Measurements from ENCODE around the gene ARID3C. TPM values are rescaled to one million over a fixed set of nuclear protein-coding genes. Genes with fewer than 3 reads are reported as not detected.
A peak's percentile ranks its signal among the peaks of the same experiment; 100 is the strongest.

Gene ARID3C
- polyA plus RNA-seq, 2 of the 4 experiments (the other 2 are of a cell fraction) = 0.09 to 0.12 TPM

DNA sequence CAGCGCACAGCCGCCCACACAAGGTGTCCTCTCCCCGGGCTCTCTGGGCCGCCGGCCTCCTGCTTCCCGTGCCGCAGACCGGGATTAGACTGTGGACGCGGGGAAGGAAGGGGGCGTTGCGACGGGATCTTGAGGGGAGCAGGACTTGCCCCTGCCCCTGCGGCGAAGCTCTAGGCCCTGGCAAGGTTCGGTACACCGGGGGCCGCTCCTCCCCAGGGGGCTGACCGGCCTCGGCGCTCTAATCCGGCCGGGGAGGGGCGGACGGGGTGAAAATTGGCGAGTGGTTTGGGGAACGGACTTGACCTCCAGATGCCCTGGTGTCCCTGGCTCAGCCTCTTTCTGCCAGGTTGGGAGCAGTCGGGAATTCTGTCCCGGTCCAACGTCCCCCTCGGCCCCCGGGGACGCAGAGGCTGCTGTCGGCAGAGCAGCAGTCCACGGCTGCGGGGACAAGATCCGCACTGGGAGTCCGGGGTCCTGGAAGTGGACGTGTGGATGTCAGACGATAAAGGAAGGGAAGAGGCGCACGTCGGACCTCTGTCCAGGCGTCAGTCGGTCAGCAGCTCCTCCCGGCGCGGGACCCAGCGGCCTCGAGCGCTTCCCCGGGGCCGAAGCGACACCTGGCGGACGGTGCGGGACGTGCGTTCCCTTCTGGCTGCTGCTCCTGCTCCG is 37.5 kb downstream of the ARID3C start:
- TF ChIP-seq MYC (IDR thresholded peaks at IDR 0.05; ENCODE audit: borderline replicate concordance, low read length) = no peak
- no peak for TF ChIP-seq CBX8 (IDR thresholded peaks at IDR 0.05)
- peak; percentile 89 to 94 for TF ChIP-seq RAD21 (conservative IDR thresholded peaks at IDR 0.05 in 1 of 2, IDR thresholded peaks at IDR 0.05 in 1 of 2)
- TF ChIP-seq SMC3 (IDR thresholded peaks at IDR 0.05) = peak; percentile 97
- no peak for TF ChIP-seq MAFK (IDR thresholded peaks at IDR 0.05; ENCODE audit: partially characterized antibody)
- TF ChIP-seq, protein P1, sequence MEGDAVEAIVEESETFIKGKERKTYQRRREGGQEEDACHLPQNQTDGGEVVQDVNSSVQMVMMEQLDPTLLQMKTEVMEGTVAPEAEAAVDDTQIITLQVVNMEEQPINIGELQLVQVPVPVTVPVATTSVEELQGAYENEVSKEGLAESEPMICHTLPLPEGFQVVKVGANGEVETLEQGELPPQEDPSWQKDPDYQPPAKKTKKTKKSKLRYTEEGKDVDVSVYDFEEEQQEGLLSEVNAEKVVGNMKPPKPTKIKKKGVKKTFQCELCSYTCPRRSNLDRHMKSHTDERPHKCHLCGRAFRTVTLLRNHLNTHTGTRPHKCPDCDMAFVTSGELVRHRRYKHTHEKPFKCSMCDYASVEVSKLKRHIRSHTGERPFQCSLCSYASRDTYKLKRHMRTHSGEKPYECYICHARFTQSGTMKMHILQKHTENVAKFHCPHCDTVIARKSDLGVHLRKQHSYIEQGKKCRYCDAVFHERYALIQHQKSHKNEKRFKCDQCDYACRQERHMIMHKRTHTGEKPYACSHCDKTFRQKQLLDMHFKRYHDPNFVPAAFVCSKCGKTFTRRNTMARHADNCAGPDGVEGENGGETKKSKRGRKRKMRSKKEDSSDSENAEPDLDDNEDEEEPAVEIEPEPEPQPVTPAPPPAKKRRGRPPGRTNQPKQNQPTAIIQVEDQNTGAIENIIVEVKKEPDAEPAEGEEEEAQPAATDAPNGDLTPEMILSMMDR (IDR thresholded peaks at IDR 0.05) = peak; percentile 81
- TF ChIP-seq TFCP2L1 (CRISPR knock-in tag; IDR thresholded peaks at IDR 0.05) = no peak
- TF ChIP-seq, protein P2, sequence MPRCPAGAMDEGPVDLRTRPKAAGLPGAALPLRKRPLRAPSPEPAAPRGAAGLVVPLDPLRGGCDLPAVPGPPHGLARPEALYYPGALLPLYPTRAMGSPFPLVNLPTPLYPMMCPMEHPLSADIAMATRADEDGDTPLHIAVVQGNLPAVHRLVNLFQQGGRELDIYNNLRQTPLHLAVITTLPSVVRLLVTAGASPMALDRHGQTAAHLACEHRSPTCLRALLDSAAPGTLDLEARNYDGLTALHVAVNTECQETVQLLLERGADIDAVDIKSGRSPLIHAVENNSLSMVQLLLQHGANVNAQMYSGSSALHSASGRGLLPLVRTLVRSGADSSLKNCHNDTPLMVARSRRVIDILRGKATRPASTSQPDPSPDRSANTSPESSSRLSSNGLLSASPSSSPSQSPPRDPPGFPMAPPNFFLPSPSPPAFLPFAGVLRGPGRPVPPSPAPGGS (IDR thresholded peaks at IDR 0.05) = no peak
- H3K27ac ChIP-seq = no peak overlapping the region
- H3K4me1 ChIP-seq = peaks cover 7% of the 10 kb centered on the region; the same call in 2 of the 3 replicates
- H3K4me2 ChIP-seq = peak overlapping the region; percentile 58
- peak; percentile 84 to 95 for ATAC-seq
- ChIA-PET POLR2A (interaction anchor here (1.0 kb wide), 1 partner anchor 13 kb away, joined by 3 read pairs; no protein-coding TSS in a partner anchor), CTCF (interaction anchor here (0.6 to 11.6 kb wide), 80 partner anchors 9 to 695 kb away, joined by 3 to 297 read pairs (median 6); partner anchors contain the start of genes CCL27, DCTN3, MYORG and RPP25L)
- DNase-seq (ENCODE audit: low read depth in 1 of 2, low spot score in 1 of 2) = peak; percentile 84 to 91
- no peak for FAIRE-seq
- 22% methylated on average over 48 of the region's 60 CpGs for WGBS (ENCODE audit: missing lambda C conversion rate)
- no peak overlapping the region for H3K4me3 ChIP-seq
- no peaks in the 10 kb centered on the region for H3K9me3 ChIP-seq

DNA sequence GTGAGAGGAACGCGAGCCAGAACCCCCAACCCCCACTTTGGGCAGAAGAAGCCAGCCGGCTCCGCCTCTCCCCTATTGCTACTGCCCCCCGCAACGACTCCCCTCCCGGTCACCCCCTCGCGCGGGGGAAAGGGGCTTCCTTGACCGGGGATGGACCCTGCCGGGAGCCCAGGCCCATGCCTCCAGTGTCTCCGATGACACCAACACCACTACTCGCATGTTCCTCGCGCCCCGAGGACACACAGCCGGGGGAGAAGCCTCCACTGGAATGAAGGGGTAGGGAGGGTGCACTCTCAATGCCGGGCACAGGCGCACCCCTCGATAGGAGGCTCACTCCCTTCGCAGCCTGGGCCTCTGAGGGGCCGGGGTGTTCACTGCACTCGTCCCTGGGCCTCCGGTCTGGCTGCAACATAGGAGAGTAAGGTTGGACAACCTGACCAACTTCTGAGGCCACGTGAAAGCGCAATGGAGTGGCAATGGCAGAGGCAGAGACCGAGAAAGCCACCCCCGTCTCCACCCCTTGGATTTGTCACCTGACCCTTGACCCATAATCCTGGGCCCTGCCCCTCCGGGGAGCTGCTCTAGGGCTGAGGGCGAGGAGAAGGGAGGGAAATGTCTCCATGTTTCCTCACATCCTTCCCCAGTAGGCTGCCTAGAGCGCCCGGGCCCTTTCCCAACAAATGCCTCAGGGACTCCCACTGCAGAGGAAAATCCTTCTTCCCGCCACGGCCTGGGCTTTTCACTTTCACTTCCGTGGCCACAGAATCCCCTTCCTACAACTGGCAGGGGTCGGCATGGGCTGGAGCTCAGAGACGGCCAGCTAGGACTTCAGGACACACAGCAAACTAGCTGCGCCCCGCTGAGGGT is 38.3 kb downstream of the ARID3C start:
- CTCF ChIA-PET = interaction anchor here (0.9 to 11.6 kb wide), 37 partner anchors 10 to 549 kb away, joined by 3 to 297 read pairs (median 18); partner anchors contain the start of genes MYORG and RPP25L
- Histone ChIP-seq H3K4me3 (peak overlapping the region; percentile 53; the same call in 2 of the 3 replicates), H3K4me1 (peaks cover 7% of the 10 kb centered on the region; the same call in 2 of the 3 replicates), H3K9me3 (no peaks in the 10 kb centered on the region), H3K4me2 (peak overlapping the region; percentile 94), H3K27ac (no peak overlapping the region)
- ATAC-seq (peak in 1 of 2 experiments; percentile 33; a peak in 3 of 6 replicates), FAIRE-seq (no peak), DNase-seq (ENCODE audit: low read depth in 1 of 2, low spot score in 1 of 2) (no peak)
- 58% methylated on average over 21 of the region's 40 CpGs for WGBS (ENCODE audit: missing lambda C conversion rate)
- POLR2A ChIA-PET = interaction anchor here (1.0 kb wide), 1 partner anchor 13 kb away, joined by 3 read pairs; no protein-coding TSS in a partner anchor
- no peak for TF ChIP-seq MAZ (IDR thresholded peaks at IDR 0.05; ENCODE audit: borderline replicate concordance, low read depth, low read length)
- TF ChIP-seq ZFP36 (IDR thresholded peaks at IDR 0.05; ENCODE audit: borderline replicate concordance, partially characterized antibody) = peak; percentile 56
- no peak for TF ChIP-seq JUNB (IDR thresholded peaks at IDR 0.05)
- no peak for TF ChIP-seq EHMT2 (IDR thresholded peaks at IDR 0.05; ENCODE audit: low read depth)

DNA sequence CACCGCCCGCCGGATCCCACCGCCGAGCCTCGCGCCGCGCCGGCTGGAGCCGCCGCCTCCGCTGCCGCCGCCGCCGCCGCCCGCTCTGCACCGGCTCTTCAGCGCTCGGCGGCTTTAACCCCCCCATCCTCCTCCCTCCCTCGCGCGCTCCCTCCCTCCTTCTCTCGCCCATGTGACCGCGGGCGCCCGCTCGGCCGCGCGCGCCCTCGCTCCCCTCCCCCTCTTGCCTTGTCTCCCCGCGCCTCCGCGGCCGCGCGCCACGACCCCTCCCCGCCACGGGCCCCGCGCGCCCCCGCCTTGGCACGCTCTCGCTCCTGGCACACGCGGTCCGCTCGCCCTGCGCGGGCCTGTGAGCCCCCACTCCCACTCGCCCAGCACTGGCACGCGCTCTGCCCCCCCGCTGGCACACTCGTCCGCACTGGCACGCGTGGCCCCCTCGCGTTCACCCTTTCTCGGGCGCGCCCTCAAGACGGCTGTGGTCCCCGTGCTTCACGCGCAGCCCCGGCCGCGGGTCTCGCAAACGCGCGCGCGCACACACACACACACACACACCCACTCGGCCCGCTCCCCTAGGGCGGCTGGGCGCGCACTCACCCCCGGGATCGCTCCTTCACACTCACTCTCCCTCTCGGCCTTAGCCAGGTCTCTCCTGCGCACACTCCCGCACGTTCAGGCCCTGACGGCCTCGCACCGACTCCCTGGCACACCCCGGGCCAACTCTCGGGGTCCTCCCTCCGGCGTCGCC is 39.1 kb downstream of the ARID3C start, which contains the start of gene CNTFR:
CNTFR (minus strand) TSS at position 89 of the 745 bp plus-strand sequence. CDS start 20,743 bp downstream, outside the sequence.
- ATAC-seq (peak in 1 of 2 experiments; percentile 14; a peak in 1 of 6 replicates), DNase-seq (ENCODE audit: low read depth in 1 of 2, low spot score in 1 of 2) (no peak), FAIRE-seq (no peak)
- H3K27ac ChIP-seq = peak within 1 kb of the TSS in 1 of 2 experiments; percentile 74; a peak in 2 of 6 replicates
- no peak for TF ChIP-seq CBX8 (IDR thresholded peaks at IDR 0.05)
- no peak for TF ChIP-seq ZFP36 (IDR thresholded peaks at IDR 0.05; ENCODE audit: borderline replicate concordance, partially characterized antibody)
- TF ChIP-seq BHLHE40 (IDR thresholded peaks at IDR 0.05; ENCODE audit: low read depth, low read length) = no peak
- TF ChIP-seq NPAS2 (CRISPR knock-in tag; IDR thresholded peaks at IDR 0.05; ENCODE audit: borderline replicate concordance) = no peak
- TF ChIP-seq RNF2 (IDR thresholded peaks at IDR 0.05; ENCODE audit: borderline replicate concordance, low read depth) = no peak
- TF ChIP-seq, protein P3, sequence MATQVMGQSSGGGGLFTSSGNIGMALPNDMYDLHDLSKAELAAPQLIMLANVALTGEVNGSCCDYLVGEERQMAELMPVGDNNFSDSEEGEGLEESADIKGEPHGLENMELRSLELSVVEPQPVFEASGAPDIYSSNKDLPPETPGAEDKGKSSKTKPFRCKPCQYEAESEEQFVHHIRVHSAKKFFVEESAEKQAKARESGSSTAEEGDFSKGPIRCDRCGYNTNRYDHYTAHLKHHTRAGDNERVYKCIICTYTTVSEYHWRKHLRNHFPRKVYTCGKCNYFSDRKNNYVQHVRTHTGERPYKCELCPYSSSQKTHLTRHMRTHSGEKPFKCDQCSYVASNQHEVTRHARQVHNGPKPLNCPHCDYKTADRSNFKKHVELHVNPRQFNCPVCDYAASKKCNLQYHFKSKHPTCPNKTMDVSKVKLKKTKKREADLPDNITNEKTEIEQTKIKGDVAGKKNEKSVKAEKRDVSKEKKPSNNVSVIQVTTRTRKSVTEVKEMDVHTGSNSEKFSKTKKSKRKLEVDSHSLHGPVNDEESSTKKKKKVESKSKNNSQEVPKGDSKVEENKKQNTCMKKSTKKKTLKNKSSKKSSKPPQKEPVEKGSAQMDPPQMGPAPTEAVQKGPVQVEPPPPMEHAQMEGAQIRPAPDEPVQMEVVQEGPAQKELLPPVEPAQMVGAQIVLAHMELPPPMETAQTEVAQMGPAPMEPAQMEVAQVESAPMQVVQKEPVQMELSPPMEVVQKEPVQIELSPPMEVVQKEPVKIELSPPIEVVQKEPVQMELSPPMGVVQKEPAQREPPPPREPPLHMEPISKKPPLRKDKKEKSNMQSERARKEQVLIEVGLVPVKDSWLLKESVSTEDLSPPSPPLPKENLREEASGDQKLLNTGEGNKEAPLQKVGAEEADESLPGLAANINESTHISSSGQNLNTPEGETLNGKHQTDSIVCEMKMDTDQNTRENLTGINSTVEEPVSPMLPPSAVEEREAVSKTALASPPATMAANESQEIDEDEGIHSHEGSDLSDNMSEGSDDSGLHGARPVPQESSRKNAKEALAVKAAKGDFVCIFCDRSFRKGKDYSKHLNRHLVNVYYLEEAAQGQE (IDR thresholded peaks at IDR 0.05) = no peak
- TF ChIP-seq FOXS1 (CRISPR knock-in tag; IDR thresholded peaks at IDR 0.05) = no peak
- no peak for TF ChIP-seq SMC3 (IDR thresholded peaks at IDR 0.05)
- TF ChIP-seq EHF (CRISPR knock-in tag; IDR thresholded peaks at IDR 0.05) = no peak
- H3K4me3 ChIP-seq = peak within 1 kb of the TSS; percentile 53
- ChIA-PET CTCF (interaction anchor here (0.6 to 17.1 kb wide), 3 partner anchors 40 to 186 kb away, joined by 3 to 168 read pairs (median 3); no protein-coding TSS in a partner anchor), POLR2A (no interaction called here)
- peaks cover 7% of the 10 kb centered on the region; the same call in 2 of the 3 replicates for H3K4me1 ChIP-seq
- WGBS (ENCODE audit: missing lambda C conversion rate) = 14% methylated on average over 20 of the region's 104 CpGs
- no peaks in the 10 kb centered on the region for H3K9me3 ChIP-seq
- peak within 1 kb of the TSS; percentile 94 for H3K4me2 ChIP-seq

Data from A549 (cell line).